GM03348 (cell line): ENCODE data around the gene MRPL46.
A peak's percentile ranks its signal among the peaks of the same experiment; 100 is the strongest.

Source experiments
- DNase-seq: peaks from one replicate; pipeline ENCODE4 v3.0.0; 2012; ENCODE audit warnings: low spot score

MRPL46 gene

GRCh38 chr15:88467073-88467934 is at the start of gene MRPL46, which contains the start of gene MRPS11:
MRPL46 (minus strand) TSS chr15:88467388; CDS start chr15:88467377, 11 bp downstream.
MRPS11 (plus strand) TSS chr15:88467708; CDS start chr15:88467718, 10 bp downstream.
- peak; percentile 97 for DNase-seq

- peak; percentile 59 for DNase-seq
Observed at GRCh38 chr15:88513195-88513594, 46.0 kb upstream of the MRPL46 start.

- DNase-seq = no peak
Observed at GRCh38 chr15:88512601-88513000, 45.4 kb upstream of the MRPL46 start.

- no peak for DNase-seq
Observed at GRCh38 chr15:88512078-88512477, 44.9 kb upstream of the MRPL46 start.

- no peak for DNase-seq
Observed at GRCh38 chr15:88511161-88511560, 44.0 kb upstream of the MRPL46 start.

GRCh38 chr15:88509964-88510363 is 42.8 kb upstream of the MRPL46 start:
- DNase-seq = no peak

GRCh38 chr15:88509321-88509720 is 42.1 kb upstream of the MRPL46 start:
- DNase-seq = no peak

- no peak for DNase-seq
Observed at GRCh38 chr15:88506628-88507027, 39.4 kb upstream of the MRPL46 start.

GRCh38 chr15:88505721-88506120 is 38.5 kb upstream of the MRPL46 start:
- DNase-seq = no peak

GRCh38 chr15:88504445-88504844 is 37.3 kb upstream of the MRPL46 start:
- DNase-seq = no peak

- no peak for DNase-seq
Observed at GRCh38 chr15:88498996-88499395, 31.8 kb upstream of the MRPL46 start.

GRCh38 chr15:88497109-88497765 is 30.0 kb upstream of the MRPL46 start:
- no peak for DNase-seq

GRCh38 chr15:88493844-88494243 is 26.7 kb upstream of the MRPL46 start:
- DNase-seq = no peak

- DNase-seq = no peak
Observed at GRCh38 chr15:88491158-88491557, 24.0 kb upstream of the MRPL46 start.

- DNase-seq = no peak
Observed at GRCh38 chr15:88490036-88490435, 22.8 kb upstream of the MRPL46 start.

- no peak for DNase-seq
Observed at GRCh38 chr15:88489321-88489720, 22.1 kb upstream of the MRPL46 start.

GRCh38 chr15:88487796-88488523 is 20.8 kb upstream of the MRPL46 start:
- DNase-seq = no peak

- peak; percentile 43 for DNase-seq
Observed at GRCh38 chr15:88487178-88487795, 20.1 kb upstream of the MRPL46 start.

- DNase-seq = peak; percentile 78
Observed at GRCh38 chr15:88484682-88485331, 17.6 kb upstream of the MRPL46 start.

GRCh38 chr15:88482263-88482662 is 15.1 kb upstream of the MRPL46 start:
- no peak for DNase-seq

- DNase-seq = no peak
Observed at GRCh38 chr15:88480981-88481380, 13.8 kb upstream of the MRPL46 start.

GRCh38 chr15:88479169-88479568 is 12.0 kb upstream of the MRPL46 start:
- no peak for DNase-seq
